GM15510 (cell line): ENCODE data around the gene GRAMD4.

Source experiments
- POLR2A ChIP-seq: IDR thresholded peaks from 3 replicates; pipeline ENCODE4 v1.6.1; 2011; ENCODE audit warnings: borderline replicate concordance; ENCODE audit not compliant: insufficient read length; ENCODE audit errors: extremely low read depth

The GRAMD4 gene

GRCh38 chr22:46617986-46618647 lies 2.1 kb upstream of the GRAMD4 start:
- no peak for TF ChIP-seq POLR2A

- no peak for TF ChIP-seq POLR2A
Measured at GRCh38 chr22:46618667-46619066, 1.5 kb upstream of the GRAMD4 start.

GRCh38 chr22:46619240-46619829 lies 851 bp upstream of the GRAMD4 start:
- TF ChIP-seq POLR2A = no peak

- no peak for TF ChIP-seq POLR2A
Measured at GRCh38 chr22:46620588-46621242, 529 bp downstream of the GRAMD4 start.

- TF ChIP-seq POLR2A = no peak
Measured at GRCh38 chr22:46622081-46622521, 1.9 kb downstream of the GRAMD4 start.

GRCh38 chr22:46625113-46625842 lies 5.1 kb downstream of the GRAMD4 start:
- TF ChIP-seq POLR2A = no peak

- no peak for TF ChIP-seq POLR2A
Measured at GRCh38 chr22:46625843-46626349, 5.7 kb downstream of the GRAMD4 start.

GRCh38 chr22:46626356-46626755 lies 6.2 kb downstream of the GRAMD4 start:
- no peak for TF ChIP-seq POLR2A

GRCh38 chr22:46626911-46627805 lies 7.0 kb downstream of the GRAMD4 start:
- no peak for TF ChIP-seq POLR2A

GRCh38 chr22:46627806-46628482 lies 7.8 kb downstream of the GRAMD4 start:
- no peak for TF ChIP-seq POLR2A

- TF ChIP-seq POLR2A = no peak
Measured at GRCh38 chr22:46628756-46629155, 8.6 kb downstream of the GRAMD4 start.

GRCh38 chr22:46629291-46629690 lies 9.1 kb downstream of the GRAMD4 start:
- no peak for TF ChIP-seq POLR2A

- no peak for TF ChIP-seq POLR2A
Measured at GRCh38 chr22:46631113-46631512, 10.9 kb downstream of the GRAMD4 start.
